ENCODE data around the gene CEACAM7.
"Not testable (repeated sequence)": the region's sequence is repeated elsewhere in the genome, so short reads cannot be mapped to it uniquely, and the experiment has no call there.

The CEACAM7 gene

DNA sequence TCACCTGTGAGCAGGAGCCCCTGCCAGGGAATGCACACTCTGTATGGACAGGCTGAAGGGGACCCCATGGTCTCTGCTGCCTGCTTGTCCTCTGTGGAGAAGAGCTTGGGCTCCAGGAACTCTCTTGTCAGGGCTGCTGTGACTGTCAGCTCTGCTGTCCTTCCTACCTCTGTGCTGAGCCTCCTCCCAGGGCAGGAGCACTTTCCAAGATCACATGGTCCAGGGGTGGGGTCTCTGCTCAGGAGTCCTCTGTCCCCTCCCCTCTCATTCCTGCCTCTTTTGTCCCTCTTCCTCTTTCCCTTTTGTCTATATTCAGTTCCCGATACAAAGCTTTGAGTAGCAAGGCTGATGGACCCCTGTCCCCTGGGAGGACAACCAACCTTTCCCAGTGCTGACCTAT is at the start of gene CEACAM7:
TSS of gene CEACAM7 (minus strand) at position 173 of the 400 bp plus-strand sequence. CDS start at position 68, 105 bp downstream.
- no peak for DNase-seq (ENCODE audit: low spot score)

- no peak for DNase-seq (ENCODE audit: low spot score)
These were observed 47.1 kb upstream of the CEACAM7 start for GRCh38 chr19:41735071-41735600.

DNA sequence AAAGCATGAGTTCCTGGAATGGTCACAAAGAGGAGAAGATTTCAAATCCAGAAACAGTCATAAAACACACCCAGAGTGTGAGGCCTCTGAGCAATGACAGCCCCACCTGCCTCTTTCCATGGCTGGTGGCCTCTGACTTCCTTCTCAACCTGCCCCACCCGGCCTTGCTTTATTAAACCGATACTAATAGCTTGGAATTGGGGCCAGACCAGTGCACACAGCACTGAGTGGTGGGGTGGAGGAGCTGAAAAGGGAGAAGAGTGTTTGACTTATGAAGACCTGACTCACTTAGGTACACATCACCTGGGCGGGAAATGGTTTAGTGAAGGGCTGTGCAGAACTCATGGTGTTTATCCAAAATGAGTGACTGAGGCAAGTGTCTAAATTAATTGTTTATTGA is 46.5 kb upstream of the CEACAM7 start:
- DNase-seq (ENCODE audit: low spot score), result no peak

- no peak for DNase-seq (ENCODE audit: low spot score)
These were observed 46.1 kb upstream of the CEACAM7 start for GRCh38 chr19:41734156-41734555.

DNA sequence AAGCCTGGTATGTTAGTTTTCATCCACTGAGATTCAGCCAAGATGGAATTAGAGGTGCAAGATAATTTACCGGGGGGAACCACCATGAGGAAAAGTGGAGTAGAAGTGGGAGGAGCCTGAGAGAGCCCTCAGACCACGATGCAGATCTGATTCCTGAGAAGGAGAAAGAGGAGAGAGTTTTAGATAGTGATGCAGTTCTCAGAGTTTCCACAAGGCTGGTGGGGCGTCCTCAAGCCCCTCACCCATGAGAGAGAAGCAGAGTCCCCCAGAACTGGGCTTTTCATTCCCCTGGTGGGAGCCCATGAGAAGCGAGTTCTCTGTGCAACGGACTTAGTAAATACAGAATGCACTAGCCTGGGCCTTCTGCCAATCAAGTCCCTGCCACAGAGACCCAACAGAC is 38.4 kb upstream of the CEACAM7 start:
- no peak for DNase-seq (ENCODE audit: low spot score)

DNA sequence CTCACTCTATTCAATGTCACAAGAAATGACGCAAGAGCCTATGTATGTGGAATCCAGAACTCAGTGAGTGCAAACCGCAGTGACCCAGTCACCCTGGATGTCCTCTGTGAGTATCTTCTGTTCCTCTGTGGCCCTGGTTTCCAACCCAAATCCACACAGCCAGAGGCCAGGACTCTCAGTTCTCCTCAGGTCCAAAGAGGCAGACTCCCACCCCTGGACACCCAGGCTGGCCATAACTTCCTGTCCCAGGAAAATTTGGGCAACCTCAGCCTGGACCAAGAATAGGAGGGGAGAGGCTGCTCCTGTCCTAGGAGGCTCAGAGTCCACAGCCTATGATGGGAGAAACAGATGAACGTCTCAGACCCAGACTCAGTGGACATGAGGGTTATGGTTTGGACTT is 32.0 kb upstream of the CEACAM7 start:
- no peak for DNase-seq (ENCODE audit: low spot score)

GRCh38 chr19:41718761-41719160 is 30.7 kb upstream of the CEACAM7 start:
- no peak for DNase-seq (ENCODE audit: low spot score)

- no peak for DNase-seq (ENCODE audit: low spot score)
These were observed 26.5 kb upstream of the CEACAM7 start for GRCh38 chr19:41714598-41714997.

DNA sequence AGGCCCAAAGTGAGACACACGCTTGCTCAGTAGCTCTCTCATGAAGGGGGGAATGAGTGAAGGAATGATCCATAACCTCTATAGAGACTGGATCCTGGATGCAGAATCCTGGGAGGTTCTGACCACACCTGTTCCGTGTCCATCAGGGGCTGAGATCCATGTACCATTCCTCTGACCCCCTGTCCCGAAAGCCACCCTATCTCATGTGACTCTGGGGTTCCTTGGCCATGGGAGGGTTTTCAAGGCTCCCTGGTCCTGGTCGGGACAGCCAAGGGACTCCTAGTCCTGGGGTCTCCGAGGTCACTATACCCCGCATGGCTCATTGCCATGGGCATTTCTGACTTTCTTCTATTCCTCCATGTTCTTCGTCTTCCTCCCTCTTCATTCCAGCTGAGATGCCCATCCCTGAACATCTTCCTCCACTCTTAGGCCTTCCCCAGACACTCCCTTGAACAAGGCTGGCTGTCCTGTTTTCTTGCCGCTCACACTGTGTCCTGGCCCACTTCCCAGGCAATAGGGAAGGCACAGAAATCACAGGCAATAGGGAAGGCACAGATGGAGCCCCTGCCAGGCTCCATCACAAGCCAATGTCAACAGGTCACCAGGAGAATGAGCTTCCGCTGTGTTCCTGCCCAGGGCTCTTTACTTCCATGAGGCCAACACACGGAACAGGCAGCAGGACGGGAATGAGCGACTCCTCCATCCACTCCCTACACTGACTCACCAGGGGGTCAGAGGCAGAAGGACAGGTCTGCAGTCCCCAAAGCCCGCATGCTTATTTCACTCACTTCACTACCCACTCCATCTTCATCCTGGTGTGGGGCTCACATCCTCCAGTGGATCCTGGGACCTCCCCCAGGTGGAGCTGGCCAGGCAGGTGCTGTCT is 23.5 kb upstream of the CEACAM7 start:
- DNase-seq (ENCODE audit: low spot score), result no peak

- DNase-seq (ENCODE audit: low spot score), result no peak
These were observed 22.0 kb upstream of the CEACAM7 start for GRCh38 chr19:41709951-41710645.

- DNase-seq (ENCODE audit: low spot score), result not testable (repeated sequence)
These were observed 21.4 kb upstream of the CEACAM7 start for GRCh38 chr19:41709516-41709915.

DNA sequence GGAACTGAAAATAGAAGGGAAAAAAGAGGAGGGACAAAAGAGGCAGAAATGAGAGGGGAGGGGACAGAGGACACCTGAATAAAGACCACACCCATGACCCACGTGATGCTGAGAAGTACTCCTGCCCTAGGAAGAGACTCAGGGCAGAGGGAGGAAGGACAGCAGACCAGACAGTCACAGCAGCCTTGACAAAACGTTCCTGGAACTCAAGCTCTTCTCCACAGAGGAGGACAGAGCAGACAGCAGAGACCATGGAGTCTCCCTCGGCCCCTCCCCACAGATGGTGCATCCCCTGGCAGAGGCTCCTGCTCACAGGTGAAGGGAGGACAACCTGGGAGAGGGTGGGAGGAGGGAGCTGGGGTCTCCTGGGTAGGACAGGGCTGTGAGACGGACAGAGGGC is 20.4 kb upstream of the CEACAM7 start, which contains the start of gene CEACAM5:
TSS of gene CEACAM5 (plus strand) at position 146 of the 400 bp plus-strand sequence. CDS start at position 252, 106 bp downstream.
- DNase-seq (ENCODE audit: low spot score), result no peak

DNA sequence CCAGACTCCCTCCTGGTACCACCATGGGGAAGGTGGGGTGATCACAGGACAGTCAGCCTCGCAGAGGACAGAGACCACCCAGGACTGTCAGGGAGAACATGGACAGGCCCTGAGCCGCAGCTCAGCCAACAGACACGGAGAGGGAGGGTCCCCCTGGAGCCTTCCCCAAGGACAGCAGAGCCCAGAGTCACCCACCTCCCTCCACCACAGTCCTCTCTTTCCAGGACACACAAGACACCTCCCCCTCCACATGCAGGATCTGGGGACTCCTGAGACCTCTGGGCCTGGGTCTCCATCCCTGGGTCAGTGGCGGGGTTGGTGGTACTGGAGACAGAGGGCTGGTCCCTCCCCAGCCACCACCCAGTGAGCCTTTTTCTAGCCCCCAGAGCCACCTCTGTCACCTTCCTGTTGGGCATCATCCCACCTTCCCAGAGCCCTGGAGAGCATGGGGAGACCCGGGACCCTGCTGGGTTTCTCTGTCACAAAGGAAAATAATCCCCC is 19.9 kb upstream of the CEACAM7 start:
- no peak for DNase-seq (ENCODE audit: low spot score)

DNA sequence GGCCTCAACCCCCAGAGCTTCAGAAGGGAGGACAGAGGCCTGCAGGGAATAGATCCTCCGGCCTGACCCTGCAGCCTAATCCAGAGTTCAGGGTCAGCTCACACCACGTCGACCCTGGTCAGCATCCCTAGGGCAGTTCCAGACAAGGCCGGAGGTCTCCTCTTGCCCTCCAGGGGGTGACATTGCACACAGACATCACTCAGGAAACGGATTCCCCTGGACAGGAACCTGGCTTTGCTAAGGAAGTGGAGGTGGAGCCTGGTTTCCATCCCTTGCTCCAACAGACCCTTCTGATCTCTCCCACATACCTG is 19.4 kb upstream of the CEACAM7 start:
- DNase-seq (ENCODE audit: low spot score), result no peak

GRCh38 chr19:41706741-41707501 is 18.9 kb upstream of the CEACAM7 start:
- DNase-seq (ENCODE audit: low spot score), result peak; percentile 1

DNA sequence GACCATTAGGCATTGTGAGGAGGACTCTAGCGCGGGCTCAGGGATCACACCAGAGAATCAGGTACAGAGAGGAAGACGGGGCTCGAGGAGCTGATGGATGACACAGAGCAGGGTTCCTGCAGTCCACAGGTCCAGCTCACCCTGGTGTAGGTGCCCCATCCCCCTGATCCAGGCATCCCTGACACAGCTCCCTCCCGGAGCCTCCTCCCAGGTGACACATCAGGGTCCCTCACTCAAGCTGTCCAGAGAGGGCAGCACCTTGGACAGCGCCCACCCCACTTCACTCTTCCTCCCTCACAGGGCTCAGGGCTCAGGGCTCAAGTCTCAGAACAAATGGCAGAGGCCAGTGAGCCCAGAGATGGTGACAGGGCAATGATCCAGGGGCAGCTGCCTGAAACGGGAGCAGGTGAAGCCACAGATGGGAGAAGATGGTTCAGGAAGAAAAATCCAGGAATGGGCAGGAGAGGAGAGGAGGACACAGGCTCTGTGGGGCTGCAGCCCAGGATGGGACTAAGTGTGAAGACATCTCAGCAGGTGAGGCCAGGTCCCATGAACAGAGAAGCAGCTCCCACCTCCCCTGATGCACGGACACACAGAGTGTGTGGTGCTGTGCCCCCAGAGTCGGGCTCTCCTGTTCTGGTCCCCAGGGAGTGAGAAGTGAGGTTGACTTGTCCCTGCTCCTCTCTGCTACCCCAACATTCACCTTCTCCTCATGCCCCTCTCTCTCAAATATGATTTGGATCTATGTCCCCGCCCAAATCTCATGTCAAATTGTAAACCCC is 17.5 kb upstream of the CEACAM7 start:
- DNase-seq (ENCODE audit: low spot score), result no peak

DNA sequence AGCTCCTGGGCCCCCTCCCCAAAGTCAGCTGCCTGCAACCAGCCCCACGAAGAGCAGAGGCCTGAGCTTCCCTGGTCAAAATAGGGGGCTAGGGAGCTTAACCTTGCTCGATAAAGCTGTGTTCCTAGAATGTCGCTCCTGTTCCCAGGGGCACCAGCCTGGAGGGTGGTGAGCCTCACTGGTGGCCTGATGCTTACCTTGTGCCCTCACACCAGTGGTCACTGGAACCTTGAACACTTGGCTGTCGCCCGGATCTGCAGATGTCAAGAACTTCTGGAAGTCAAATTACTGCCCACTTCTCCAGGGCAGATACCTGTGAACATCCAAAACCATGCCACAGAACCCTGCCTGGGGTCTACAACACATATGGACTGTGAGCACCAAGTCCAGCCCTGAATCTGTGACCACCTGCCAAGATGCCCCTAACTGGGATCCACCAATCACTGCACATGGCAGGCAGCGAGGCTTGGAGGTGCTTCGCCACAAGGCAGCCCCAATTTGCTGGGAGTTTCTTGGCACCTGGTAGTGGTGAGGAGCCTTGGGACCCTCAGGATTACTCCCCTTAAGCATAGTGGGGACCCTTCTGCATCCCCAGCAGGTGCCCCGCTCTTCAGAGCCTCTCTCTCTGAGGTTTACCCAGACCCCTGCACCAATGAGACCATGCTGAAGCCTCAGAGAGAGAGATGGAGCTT is 15.7 kb upstream of the CEACAM7 start:
- DNase-seq (ENCODE audit: low spot score), result no peak

GRCh38 chr19:41702171-41702651 is 14.1 kb upstream of the CEACAM7 start:
- no peak for DNase-seq (ENCODE audit: low spot score)

- no peak for DNase-seq (ENCODE audit: low spot score)
These were observed 13.5 kb upstream of the CEACAM7 start for GRCh38 chr19:41701401-41702075.

All from globus pallidus (tissue), 1 donor.